RPMI7951 (cell line): Measurements from ENCODE around the gene ZDHHC7. TPM values are rescaled to one million over a fixed set of nuclear protein-coding genes. Genes with fewer than 3 reads are reported as not detected.

Experiments used
- total RNA-seq: library from RNA; depleted of rRNA; stranded (reverse); fragments of >200 nt; shearing (Covaris generic); gene quantifications from 2 replicates; pipeline ENCODE4 v1.2.3, GENCODE V29; 2014; rRNA removed

ZDHHC7 gene
- total RNA-seq, 1 experiment from 2014 or later: 46.4 TPM

Other genes with a start within 250 kb of the ZDHHC7 start
- gene CRISPLD2, start 191.6 kb downstream of the ZDHHC7 start, total RNA-seq: 7.9 and 8.8 TPM in 2 replicates
- gene KIAA0513, start 16.3 kb upstream of the ZDHHC7 start, total RNA-seq: 2.6 and 3.5 TPM in 2 replicates
- gene CIBAR2, start 100.9 kb upstream of the ZDHHC7 start, total RNA-seq: not detected in 2 replicates